Bronchial epithelial cell (primary cell): ENCODE data around the gene RUVBL2. TPM values are rescaled to one million over a fixed set of nuclear protein-coding genes. Genes with fewer than 3 reads are reported as not detected.

ENCODE experiments used
- DNase-seq: peaks from one replicate; pipeline ENCODE4 v3.0.0-alpha.2; 2010; ENCODE audit warnings: low read depth
- FAIRE-seq: peaks from 2 replicates; lab custom pipeline; 2011; peaks lifted over from hg19 to GRCh38; lab: Jason Lieb, UNC
- H3K27me3 ChIP-seq: 2 replicates; pipeline ENCODE4 v1.5.1; 2011; ENCODE audit warnings: low read length; ENCODE audit not compliant: control insufficient read depth, insufficient read depth
- H3K36me3 ChIP-seq: 2 replicates; pipeline ENCODE4 v1.5.1; 2011; ENCODE audit warnings: low read length; ENCODE audit not compliant: control insufficient read depth, insufficient read depth
- H3K4me3 ChIP-seq: 2 replicates; pipeline ENCODE4 v1.5.1; 2011; ENCODE audit warnings: mild to moderate bottlenecking, low read depth, low read length, control low read depth
- total RNA-seq: library from RNA; depleted of rRNA; stranded (reverse); fragments of >200 nt; gene quantifications from 2 replicates; pipeline ENCODE4 v1.2.1, GENCODE V29; 2014
- TF ChIP-seq, protein P1 (sequence below): IDR thresholded peaks from 2 replicates; pipeline ENCODE4 v1.5.1; 2011; ENCODE audit warnings: mild to moderate bottlenecking, moderate library complexity, low read length, control low read depth, inconsistent platforms; ENCODE audit not compliant: insufficient read depth, severe bottlenecking

Gene RUVBL2
- total RNA-seq, 1 donor from 2014 or later = 267 TPM

DNA sequence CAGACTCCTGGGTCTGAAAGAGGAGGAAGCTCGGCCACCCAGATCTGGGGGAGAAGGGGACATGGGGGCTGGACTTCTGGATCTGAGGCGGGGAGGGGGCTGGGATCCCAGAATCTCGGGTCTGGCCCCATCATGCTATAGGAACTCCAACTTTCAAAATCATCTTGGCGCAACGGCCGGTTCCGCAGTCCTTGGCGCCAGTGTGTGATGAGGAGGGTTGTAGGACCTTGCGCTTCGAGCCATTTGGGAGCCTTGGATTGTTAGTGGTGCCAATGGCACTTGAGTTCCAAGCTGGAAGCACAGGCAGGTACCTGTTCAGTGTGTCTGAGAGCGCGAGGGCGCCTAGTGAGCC is 324 bp downstream of the RUVBL2 start:
- H3K4me3 ChIP-seq = peak overlapping the region; percentile 82
- peaks cover 9% of the 10 kb centered on the region for H3K36me3 ChIP-seq
- DNase-seq (no peak), FAIRE-seq (no peak)
- TF ChIP-seq, protein P1, sequence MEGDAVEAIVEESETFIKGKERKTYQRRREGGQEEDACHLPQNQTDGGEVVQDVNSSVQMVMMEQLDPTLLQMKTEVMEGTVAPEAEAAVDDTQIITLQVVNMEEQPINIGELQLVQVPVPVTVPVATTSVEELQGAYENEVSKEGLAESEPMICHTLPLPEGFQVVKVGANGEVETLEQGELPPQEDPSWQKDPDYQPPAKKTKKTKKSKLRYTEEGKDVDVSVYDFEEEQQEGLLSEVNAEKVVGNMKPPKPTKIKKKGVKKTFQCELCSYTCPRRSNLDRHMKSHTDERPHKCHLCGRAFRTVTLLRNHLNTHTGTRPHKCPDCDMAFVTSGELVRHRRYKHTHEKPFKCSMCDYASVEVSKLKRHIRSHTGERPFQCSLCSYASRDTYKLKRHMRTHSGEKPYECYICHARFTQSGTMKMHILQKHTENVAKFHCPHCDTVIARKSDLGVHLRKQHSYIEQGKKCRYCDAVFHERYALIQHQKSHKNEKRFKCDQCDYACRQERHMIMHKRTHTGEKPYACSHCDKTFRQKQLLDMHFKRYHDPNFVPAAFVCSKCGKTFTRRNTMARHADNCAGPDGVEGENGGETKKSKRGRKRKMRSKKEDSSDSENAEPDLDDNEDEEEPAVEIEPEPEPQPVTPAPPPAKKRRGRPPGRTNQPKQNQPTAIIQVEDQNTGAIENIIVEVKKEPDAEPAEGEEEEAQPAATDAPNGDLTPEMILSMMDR = no peak
- H3K27me3 ChIP-seq = no peaks in the 10 kb centered on the region

DNA sequence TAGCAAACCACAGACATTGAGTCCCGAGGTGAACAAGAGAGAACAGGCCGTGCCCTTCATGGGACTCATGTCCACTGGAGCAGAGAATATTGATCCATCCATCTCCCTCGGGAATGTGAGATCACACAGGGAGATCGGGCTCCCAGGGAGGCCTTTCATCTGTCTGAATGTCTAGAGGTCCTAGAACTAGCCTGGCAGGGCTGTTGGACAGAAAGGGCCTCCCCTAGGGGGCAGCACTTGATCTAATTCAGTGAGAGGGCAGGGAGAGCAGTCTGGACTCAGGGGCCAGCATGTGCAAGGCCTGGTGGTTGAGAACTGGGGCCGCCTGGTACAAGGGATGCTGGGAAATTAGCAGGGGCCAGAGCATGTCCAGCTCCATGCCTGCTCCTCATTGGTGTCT is 4.3 kb downstream of the RUVBL2 start:
- TF ChIP-seq, protein P1 = peak; percentile 66
- peaks cover 3% of the 10 kb centered on the region for H3K36me3 ChIP-seq
- DNase-seq (peak; percentile 40), FAIRE-seq (no peak)
- no peak overlapping the region for H3K4me3 ChIP-seq
- no peaks in the 10 kb centered on the region for H3K27me3 ChIP-seq

DNA sequence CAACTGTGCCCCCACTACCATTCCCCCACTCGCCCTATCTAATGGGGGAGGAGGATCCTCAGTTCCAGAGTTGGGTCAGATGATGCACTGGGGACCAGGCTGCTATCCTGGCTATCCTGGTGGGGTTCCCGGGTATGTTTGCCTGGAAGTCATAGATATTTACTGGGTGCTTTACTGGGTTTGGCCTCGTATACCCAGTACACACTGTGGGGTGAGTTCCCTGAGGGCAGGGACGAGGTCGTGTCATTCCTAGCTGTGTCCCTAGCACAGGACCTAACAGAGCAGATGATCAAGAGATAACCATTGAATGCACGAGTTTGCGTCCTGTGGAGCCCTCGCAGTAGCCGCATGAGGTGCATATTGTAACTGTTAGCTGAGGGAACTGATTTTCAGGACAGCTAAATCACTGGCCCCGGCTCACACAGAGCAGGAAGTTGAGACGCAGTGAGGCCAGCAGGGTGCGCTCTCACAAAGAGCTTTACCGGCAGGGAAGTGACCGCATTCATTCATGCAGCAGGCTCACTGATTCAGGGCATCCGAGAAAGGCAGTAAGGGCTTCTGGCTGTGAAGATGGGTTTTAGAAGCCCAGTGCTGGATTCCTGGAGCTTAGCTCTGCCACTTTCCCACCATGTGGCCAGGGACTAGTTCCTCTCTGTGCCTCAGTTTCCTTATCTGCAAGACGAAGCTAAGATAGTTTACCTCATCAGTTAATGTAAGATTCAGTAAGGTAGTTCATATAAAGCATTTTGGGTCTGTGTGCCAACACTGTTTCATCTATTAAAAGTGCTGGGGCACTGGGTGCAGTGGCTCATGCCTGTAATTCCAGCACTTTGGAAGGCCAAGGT is 6.0 kb downstream of the RUVBL2 start:
- TF ChIP-seq, protein P1 = peak; percentile 86
- Histone ChIP-seq H3K36me3 (peaks cover 11% of the 10 kb centered on the region), H3K27me3 (no peaks in the 10 kb centered on the region), H3K4me3 (no peak overlapping the region)
- peak; percentile 57 for DNase-seq
- FAIRE-seq = no peak

DNA sequence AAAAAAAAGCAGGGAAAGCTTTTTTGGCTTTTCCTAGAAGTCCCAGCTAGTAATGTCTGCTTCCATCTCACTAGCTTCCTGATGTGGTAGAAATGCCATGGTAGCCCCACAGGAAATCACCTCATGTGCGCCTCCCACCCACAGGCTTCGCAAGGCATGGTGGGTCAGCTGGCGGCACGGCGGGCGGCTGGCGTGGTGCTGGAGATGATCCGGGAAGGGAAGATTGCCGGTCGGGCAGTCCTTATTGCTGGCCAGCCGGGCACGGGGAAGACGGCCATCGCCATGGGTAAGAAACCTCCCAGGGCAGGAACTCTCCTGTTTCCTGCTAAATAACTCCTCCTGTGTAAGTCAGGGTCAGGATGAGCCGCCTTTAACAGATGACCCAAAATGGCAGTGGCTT is 10.4 kb downstream of the RUVBL2 start:
- FAIRE-seq (no peak), DNase-seq (no peak)
- TF ChIP-seq, protein P1 = no peak
- no peaks in the 10 kb centered on the region for H3K27me3 ChIP-seq
- H3K4me3 ChIP-seq = no peak overlapping the region
- H3K36me3 ChIP-seq = peaks cover 27% of the 10 kb centered on the region

DNA sequence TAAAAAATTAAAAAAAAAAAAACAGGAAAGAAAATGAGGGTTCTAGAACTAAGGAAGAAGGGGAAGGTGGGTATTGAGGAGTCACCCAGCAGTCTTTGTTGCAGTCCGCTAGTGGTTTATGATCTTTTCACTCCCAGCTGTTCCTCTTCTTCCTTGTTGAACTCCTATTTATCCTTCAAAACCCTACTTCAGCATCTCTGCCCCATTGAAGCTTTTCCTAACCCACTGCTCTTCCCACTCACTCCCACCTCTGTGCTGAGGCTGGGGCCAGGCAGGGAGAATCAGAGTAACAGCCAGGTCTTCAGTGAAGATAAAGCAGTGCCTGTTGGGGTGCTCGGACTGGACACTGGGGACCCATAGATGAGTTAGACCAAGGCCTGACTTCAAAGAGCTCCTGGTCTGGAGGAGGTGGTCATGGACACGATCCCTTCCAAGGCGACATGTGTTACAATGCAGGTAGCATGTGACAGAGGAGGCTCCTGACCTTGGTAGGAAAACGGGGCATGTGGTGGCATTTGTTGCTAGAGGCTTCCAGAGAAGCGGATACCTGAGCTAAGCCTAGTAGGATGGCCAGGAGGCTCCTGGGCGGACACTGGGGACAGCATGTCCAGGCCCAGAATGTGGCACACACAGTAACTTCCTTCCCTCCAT is 11.4 kb downstream of the RUVBL2 start:
- H3K4me3 ChIP-seq = no peak overlapping the region
- TF ChIP-seq, protein P1 = no peak
- H3K27me3 ChIP-seq = no peaks in the 10 kb centered on the region
- H3K36me3 ChIP-seq = peaks cover 31% of the 10 kb centered on the region
- FAIRE-seq = no peak
- DNase-seq = no peak
